A549 (cell line): Measurements from ENCODE around the gene ZNF618. TPM values are rescaled to one million over a fixed set of nuclear protein-coding genes. Genes with fewer than 3 reads are reported as not detected.

Source experiments
- ATAC-seq, 2 experiments: fragments of 200-7000 bp in 1 of 2; fragments of >200 bp in 1 of 2; cut with Nextera tagmentation in 1 of 2; cut with Tn5 transposase in 1 of 2; 3 replicates each; pipeline versions ENCODE4 v1.8.0 to v1.9.1; 2018 to 2020; ENCODE audit warnings: mild to moderate bottlenecking in 1 of 2, moderate library complexity in 1 of 2
- CTCF ChIA-PET: fragments of 300-600 bp; sonication (Branson Sonifier 250); formaldehyde crosslinking; extraction: SDS; loops from one replicate; lab custom pipeline; 2021; ENCODE audit warnings: antibody characterized with exemption, inconsistent platforms; lab: Yijun Ruan, JAX
- POLR2A ChIA-PET: fragments of 350-600 bp; formaldehyde crosslinking; extraction: SDS; loops from one replicate; lab custom pipeline; 2021; ENCODE audit warnings: antibody characterized with exemption, inconsistent platforms; lab: Yijun Ruan, JAX
- DNase-seq, 2 experiments: peaks; one replicate each; pipeline versions ENCODE4 v3.0.0 to v3.0.0-alpha.2; 2011 to 2016; ENCODE audit warnings: low read depth in 1 of 2, low spot score in 1 of 2
- FAIRE-seq: peaks from 2 replicates; lab custom pipeline; 2011; peaks lifted over from hg19 to GRCh38; lab: Jason Lieb, UNC
- H3K27ac ChIP-seq, 2 experiments: fragments of >200 bp; sonication (Bioruptor Twin); formaldehyde crosslinking; 3 replicates each; pipeline ENCODE4 v1.5.1; 2016 to 2017
- H3K4me1 ChIP-seq: fragments of >200 bp; sonication (Bioruptor Twin); formaldehyde crosslinking; 3 replicates; pipeline ENCODE4 v1.6.1; 2016
- H3K4me2 ChIP-seq: fragments of >200 bp; sonication (Bioruptor Twin); formaldehyde crosslinking; 3 replicates; pipeline ENCODE4 v1.6.1; 2016
- H3K4me3 ChIP-seq: fragments of >200 bp; sonication (Bioruptor Twin); formaldehyde crosslinking; 3 replicates; pipeline ENCODE4 v1.5.1; 2016
- H3K9me3 ChIP-seq: fragments of >200 bp; sonication (Bioruptor Twin); formaldehyde crosslinking; 3 replicates; pipeline ENCODE4 v1.6.1; 2016
- BCL3 ChIP-seq: fragments of >200 bp; sonication (Bioruptor Twin); formaldehyde crosslinking; IDR thresholded peaks from 3 replicates; pipeline ENCODE4 v1.6.1; 2016
- CBX2 ChIP-seq: fragments of 200-600 bp; sonication (generic); IDR thresholded peaks from 2 replicates; pipeline ENCODE4 v1.6.1; 2016; ENCODE audit warnings: low read depth, mild to moderate bottlenecking, borderline replicate concordance
- CHD2 ChIP-seq: fragments of 150-350 bp; IDR thresholded peaks from 2 replicates; pipeline ENCODE4 v1.6.1; 2014; ENCODE audit warnings: low read length; ENCODE audit not compliant: partially characterized antibody
- EHF ChIP-seq: fragments of 250-450 bp; sonication (Bioruptor Pico); IDR thresholded peaks from 2 replicates; pipeline ENCODE4 v1.5.0; 2020; ENCODE audit warnings: mild to moderate bottlenecking
- EHMT2 ChIP-seq: fragments of 200-600 bp; sonication (generic); IDR thresholded peaks from 2 replicates; pipeline ENCODE4 v1.6.1; 2016; ENCODE audit warnings: antibody characterized with exemption, low read depth, mild to moderate bottlenecking, moderate library complexity
- EP300 ChIP-seq, 2 experiments: fragments of >200 bp; sonication (Bioruptor Twin); formaldehyde crosslinking; IDR thresholded peaks; 2 replicates in 1 of 2; 3 replicates in 1 of 2; pipeline ENCODE4 v1.6.1; 2016 to 2017
- FOSB ChIP-seq: fragments of 250-450 bp; sonication (Bioruptor Pico); IDR thresholded peaks from 2 replicates; pipeline ENCODE4 v1.5.0; 2020; ENCODE audit warnings: mild to moderate bottlenecking, moderate library complexity
- GATA3 ChIP-seq: IDR thresholded peaks from 2 replicates; pipeline ENCODE4 v1.6.1; 2012; ENCODE audit warnings: borderline replicate concordance
- HOXB5 ChIP-seq: fragments of 250-450 bp; sonication (Bioruptor Pico); IDR thresholded peaks from 2 replicates; pipeline ENCODE4 v1.5.0; 2020; ENCODE audit warnings: mild to moderate bottlenecking, moderate library complexity
- JUN ChIP-seq, 2 experiments: fragments of >200 bp; sonication (Bioruptor Twin); formaldehyde crosslinking; IDR thresholded peaks; 2 replicates in 1 of 2; 3 replicates in 1 of 2; pipeline ENCODE4 v1.6.1; 2016 to 2017
- NPAS2 ChIP-seq: fragments of 250-450 bp; sonication (Bioruptor Pico); IDR thresholded peaks from 2 replicates; pipeline ENCODE4 v1.8.0; 2022; ENCODE audit warnings: mild to moderate bottlenecking, moderate library complexity, borderline replicate concordance
- NR3C1 ChIP-seq: fragments of >200 bp; sonication (Bioruptor Twin); formaldehyde crosslinking; IDR thresholded peaks from 3 replicates; pipeline ENCODE4 v1.6.1; 2017
- PHF8 ChIP-seq: fragments of 200-600 bp; sonication (generic); IDR thresholded peaks from 2 replicates; pipeline ENCODE4 v1.6.1; 2016; ENCODE audit warnings: low read depth, mild to moderate bottlenecking, antibody characterized with exemption, moderate library complexity, borderline replicate concordance
- RAD21 ChIP-seq, 2 experiments: fragments of >200 bp in 1 of 2; sonication (Bioruptor Twin) in 1 of 2; formaldehyde crosslinking in 1 of 2; IDR thresholded peaks in 1 of 2; conservative IDR thresholded peaks in 1 of 2; 2 replicates in 1 of 2; 3 replicates in 1 of 2; pipeline ENCODE4 v1.6.1; 2012 to 2018; ENCODE audit warnings: inconsistent platforms in 1 of 2
- RFX5 ChIP-seq: fragments of 450-650 bp; IDR thresholded peaks from 2 replicates; pipeline ENCODE4 v1.7.1; 2014; ENCODE audit warnings: antibody characterized with exemption, mild to moderate bottlenecking, moderate library complexity
- SMC3 ChIP-seq: fragments of >200 bp; sonication (Bioruptor Twin); formaldehyde crosslinking; IDR thresholded peaks from 3 replicates; pipeline ENCODE4 v1.6.1; 2018; ENCODE audit warnings: inconsistent platforms
- TP53 ChIP-seq: fragments of 250-450 bp; sonication (Bioruptor Pico); IDR thresholded peaks from 2 replicates; pipeline ENCODE4 v1.5.0; 2021; ENCODE audit warnings: mild to moderate bottlenecking, moderate library complexity
- USF2 ChIP-seq: fragments of 450-650 bp; IDR thresholded peaks from 2 replicates; pipeline ENCODE4 v1.6.1; 2014; ENCODE audit warnings: antibody characterized with exemption
- ZFP36 ChIP-seq: fragments of 450-650 bp; IDR thresholded peaks from 2 replicates; pipeline ENCODE4 v1.6.1; 2014; ENCODE audit warnings: borderline replicate concordance; ENCODE audit not compliant: partially characterized antibody
- ZSCAN20 ChIP-seq: fragments of 250-450 bp; sonication (Bioruptor Pico); IDR thresholded peaks from 2 replicates; pipeline ENCODE4 v1.8.0; 2022; ENCODE audit warnings: mild to moderate bottlenecking, moderate library complexity
- WGBS: methylation state at CpG from one replicate; pipeline ENCODE4 v1.1.6; 2017; ENCODE audit errors: missing lambda C conversion rate; 5-methylcytosine and 5-hydroxymethylcytosine counted together
- polyA plus RNA-seq, 4 experiments: library from polyadenylated mRNA; depleted of rRNA in 3 of 4; stranded (reverse); fragments of >200 nt; fragmentation: RNase III in 1 of 4; extraction: RNeasy Plus Mini Kit Qiagen cat#74134 plus additional on column Dnase treatment in 1 of 4; gene quantifications; 2 replicates in 3 of 4; 3 replicates in 1 of 4; pipeline ENCODE4 v1.2.3, GENCODE V29; 2011 to 2017
- TF ChIP-seq, protein P1 (sequence below): IDR thresholded peaks from 2 replicates; pipeline ENCODE4 v1.6.1; 2012
- TF ChIP-seq, protein P2 (sequence below): fragments of >200 bp; sonication (Bioruptor Twin); formaldehyde crosslinking; IDR thresholded peaks from 3 replicates; pipeline ENCODE4 v1.5.1; 2016

The ZNF618 gene
- polyA plus RNA-seq, 2 of the 4 experiments (the other 2 are of a cell fraction), result 9.0 to 10.0 TPM

DNA sequence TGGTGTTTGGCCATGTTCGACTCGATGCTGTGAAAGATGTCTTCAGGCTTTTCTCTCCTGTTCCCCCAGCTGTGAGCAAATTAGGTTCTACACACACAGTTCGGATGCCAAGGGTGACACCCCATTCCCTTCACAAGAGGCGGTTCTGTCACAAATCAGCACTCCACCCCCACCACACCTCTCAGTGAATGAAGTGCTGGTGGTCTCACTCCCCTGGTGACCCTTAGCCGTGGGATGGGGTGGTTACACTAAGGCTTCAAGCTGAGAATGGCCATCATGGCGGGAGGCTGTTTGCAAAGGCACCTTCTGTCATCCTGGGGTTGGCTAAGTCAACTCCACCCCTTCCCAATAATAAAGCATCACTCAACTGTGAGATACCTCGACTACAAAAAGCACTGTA, 175.6 kb downstream of the ZNF618 start:
- 70% methylated on average over 7 of the region's 7 CpGs for WGBS
- CTCF ChIA-PET, result interaction anchor here (1.8 kb wide), 1 partner anchor 31 kb away, joined by 7 read pairs; no protein-coding TSS in a partner anchor
- POLR2A ChIA-PET, result no interaction called here
- TF ChIP-seq CHD2 (no peak), HOXB5 (CRISPR knock-in tag) (no peak), GATA3 (no peak), FOSB (CRISPR knock-in tag) (no peak), RFX5 (no peak), NR3C1 (no peak), PHF8 (no peak), CBX2 (no peak), SMC3 (no peak), ZFP36 (no peak), EHMT2 (no peak), EHF (CRISPR knock-in tag) (no peak)
- TF ChIP-seq, protein P1, sequence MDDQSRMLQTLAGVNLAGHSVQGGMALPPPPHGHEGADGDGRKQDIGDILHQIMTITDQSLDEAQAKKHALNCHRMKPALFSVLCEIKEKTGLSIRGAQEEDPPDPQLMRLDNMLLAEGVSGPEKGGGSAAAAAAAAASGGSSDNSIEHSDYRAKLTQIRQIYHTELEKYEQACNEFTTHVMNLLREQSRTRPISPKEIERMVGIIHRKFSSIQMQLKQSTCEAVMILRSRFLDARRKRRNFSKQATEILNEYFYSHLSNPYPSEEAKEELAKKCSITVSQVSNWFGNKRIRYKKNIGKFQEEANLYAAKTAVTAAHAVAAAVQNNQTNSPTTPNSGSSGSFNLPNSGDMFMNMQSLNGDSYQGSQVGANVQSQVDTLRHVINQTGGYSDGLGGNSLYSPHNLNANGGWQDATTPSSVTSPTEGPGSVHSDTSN, result no peak
- no peak for DNase-seq
- FAIRE-seq, result no peak
- Histone ChIP-seq H3K9me3 (no peaks in the 10 kb centered on the region), H3K4me1 (no peaks in the 10 kb centered on the region), H3K4me3 (no peak overlapping the region), H3K27ac (no peak overlapping the region), H3K4me2 (no peak overlapping the region)
- ATAC-seq, result no peak

- Histone ChIP-seq H3K4me3 (no peak overlapping the region), H3K4me2 (no peak overlapping the region), H3K4me1 (no peaks in the 10 kb centered on the region)
- POLR2A ChIA-PET, result no interaction called here
- no peak for FAIRE-seq
- 89% methylated on average over 8 of the region's 8 CpGs for WGBS
- CTCF ChIA-PET, result no interaction called here
- TF ChIP-seq EP300 (IDR thresholded peaks at IDR 0.05) (no peak), RAD21 (conservative IDR thresholded peaks at IDR 0.05 in 1 of 2, IDR thresholded peaks at IDR 0.05 in 1 of 2) (no peak), USF2 (no peak), BCL3 (no peak), NPAS2 (CRISPR knock-in tag) (no peak), JUN (IDR thresholded peaks at IDR 0.05) (no peak), ZSCAN20 (CRISPR knock-in tag) (no peak), EHMT2 (no peak), FOSB (CRISPR knock-in tag) (no peak), TP53 (CRISPR knock-in tag) (no peak)
- TF ChIP-seq, protein P2, sequence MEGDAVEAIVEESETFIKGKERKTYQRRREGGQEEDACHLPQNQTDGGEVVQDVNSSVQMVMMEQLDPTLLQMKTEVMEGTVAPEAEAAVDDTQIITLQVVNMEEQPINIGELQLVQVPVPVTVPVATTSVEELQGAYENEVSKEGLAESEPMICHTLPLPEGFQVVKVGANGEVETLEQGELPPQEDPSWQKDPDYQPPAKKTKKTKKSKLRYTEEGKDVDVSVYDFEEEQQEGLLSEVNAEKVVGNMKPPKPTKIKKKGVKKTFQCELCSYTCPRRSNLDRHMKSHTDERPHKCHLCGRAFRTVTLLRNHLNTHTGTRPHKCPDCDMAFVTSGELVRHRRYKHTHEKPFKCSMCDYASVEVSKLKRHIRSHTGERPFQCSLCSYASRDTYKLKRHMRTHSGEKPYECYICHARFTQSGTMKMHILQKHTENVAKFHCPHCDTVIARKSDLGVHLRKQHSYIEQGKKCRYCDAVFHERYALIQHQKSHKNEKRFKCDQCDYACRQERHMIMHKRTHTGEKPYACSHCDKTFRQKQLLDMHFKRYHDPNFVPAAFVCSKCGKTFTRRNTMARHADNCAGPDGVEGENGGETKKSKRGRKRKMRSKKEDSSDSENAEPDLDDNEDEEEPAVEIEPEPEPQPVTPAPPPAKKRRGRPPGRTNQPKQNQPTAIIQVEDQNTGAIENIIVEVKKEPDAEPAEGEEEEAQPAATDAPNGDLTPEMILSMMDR, result no peak
- TF ChIP-seq, all 56 proteins: peak for 0
- H3K9me3 ChIP-seq, result no peaks in the 10 kb centered on the region
- no peak for DNase-seq
- ATAC-seq, result no peak
- H3K27ac ChIP-seq, result no peak overlapping the region
Measured at GRCh38 chr9:114053246-114054005, 177.3 kb downstream of the ZNF618 start.
